CD14-positive monocyte (primary cell): ENCODE data around the gene ADAMTSL3. TPM values are rescaled to one million over a fixed set of nuclear protein-coding genes. Genes with fewer than 3 reads are reported as not detected.

Source experiments
- DNase-seq, 3 donors: peaks; one replicate each; pipeline ENCODE4 v3.0.0-alpha.2; 2011 to 2022
- H2AFZ ChIP-seq: 2 replicates; pipeline ENCODE4 v1.6.0; 2012; ENCODE audit warnings: mild to moderate bottlenecking, low read depth, low read length, inconsistent platforms; ENCODE audit not compliant: insufficient read depth, poor library complexity, severe bottlenecking
- H3K27ac ChIP-seq, 2 donors: 1 replicate in 1 of 2; 2 replicates in 1 of 2; pipeline ENCODE4 v1.5.1; 2012 to 2013; ENCODE audit warnings: low read length in 2 of 2, control low read depth in 1 of 2, inconsistent platforms in 1 of 2, low read depth in 1 of 2, mild to moderate bottlenecking in 1 of 2
- H3K27me3 ChIP-seq, 2 donors: one replicate each; pipeline versions ENCODE4 v1.6.0 to v1.6.1; 2011 to 2013; ENCODE audit warnings: low read length in 2 of 2; ENCODE audit not compliant: control insufficient read depth in 2 of 2, insufficient read depth in 2 of 2
- H3K36me3 ChIP-seq, 2 donors: replicated peaks in 1 of 2; 1 replicate in 1 of 2; 2 replicates in 1 of 2; pipeline versions ENCODE4 v1.5.1 to v1.6.1; 2012 to 2013; ENCODE audit warnings: low read length in 2 of 2, control low read depth in 1 of 2, inconsistent platforms in 1 of 2, mild to moderate bottlenecking in 1 of 2; ENCODE audit not compliant: insufficient read depth in 2 of 2, control insufficient read depth in 1 of 2
- H3K4me1 ChIP-seq, 2 donors: 1 replicate in 1 of 2; 2 replicates in 1 of 2; pipeline versions ENCODE4 v1.5.1 to v1.6.1; 2012 to 2013; ENCODE audit warnings: low read length in 2 of 2, control low read depth in 1 of 2, inconsistent platforms in 1 of 2, mild to moderate bottlenecking in 1 of 2, moderate library complexity in 1 of 2; ENCODE audit not compliant: insufficient read depth in 2 of 2, control insufficient read depth in 1 of 2
- H3K4me2 ChIP-seq: replicated peaks from 2 replicates; pipeline ENCODE3; 2012; ENCODE audit warnings: low read length, moderate library complexity, mild to moderate bottlenecking; ENCODE audit not compliant: poor library complexity, severe bottlenecking; ENCODE audit errors: extremely low read depth
- H3K4me3 ChIP-seq, 3 experiments: fragments of 200-600 bp in 1 of 3; sonication (generic) in 1 of 3; replicated peaks in 1 of 3; 1 replicate in 2 of 3; 2 replicates in 1 of 3; pipeline ENCODE4 v1.5.1; 2011 to 2013; ENCODE audit warnings: low read length in 3 of 3, mild to moderate bottlenecking in 3 of 3, control low read depth in 2 of 3, low read depth in 2 of 3, inconsistent platforms in 1 of 3, moderate library complexity in 1 of 3
- H3K79me2 ChIP-seq: 2 replicates; pipeline ENCODE4 v1.6.0; 2012; ENCODE audit warnings: mild to moderate bottlenecking, control low read depth, inconsistent platforms, low read length, moderate library complexity; ENCODE audit not compliant: insufficient read depth
- H3K9ac ChIP-seq: 2 replicates; pipeline ENCODE4 v1.6.0; 2017; ENCODE audit warnings: low read length, mild to moderate bottlenecking; ENCODE audit not compliant: insufficient read depth, poor library complexity, severe bottlenecking
- H3K9me3 ChIP-seq, 2 donors: replicated peaks in 1 of 2; 1 replicate in 1 of 2; 2 replicates in 1 of 2; pipeline versions ENCODE4 v1.5.1 to v1.6.1; 2012 to 2013; ENCODE audit warnings: low read length in 2 of 2, control low read depth in 1 of 2; ENCODE audit not compliant: control insufficient read depth in 1 of 2, insufficient read depth in 1 of 2
- H4K20me1 ChIP-seq: 2 replicates; pipeline ENCODE4 v1.6.0; 2012; ENCODE audit warnings: mild to moderate bottlenecking, low read length, control low read depth, moderate library complexity; ENCODE audit not compliant: insufficient read depth
- H3K27ac Mint-ChIP-seq, 7 donors: one replicate each; pipeline ENCODE4 v1.8.0; 2020; ENCODE audit warnings: mild to moderate bottlenecking in 7 of 7, mixed read lengths in 7 of 7, moderate library complexity in 6 of 7, inconsistent platforms in 2 of 7
- H3K27me3 Mint-ChIP-seq, 3 donors: one replicate each; pipeline ENCODE4 v1.8.0; 2021 to 2022; ENCODE audit warnings: low read depth in 3 of 3, mild to moderate bottlenecking in 3 of 3, mixed read lengths in 3 of 3, moderate library complexity in 3 of 3, inconsistent platforms in 1 of 3
- H3K36me3 Mint-ChIP-seq, 2 donors: one replicate each; pipeline ENCODE4 v1.8.0; 2020; ENCODE audit warnings: mixed read lengths in 2 of 2, inconsistent platforms in 1 of 2, mild to moderate bottlenecking in 1 of 2
- H3K4me1 Mint-ChIP-seq: one replicate; pipeline ENCODE4 v1.8.0; 2020; ENCODE audit warnings: mild to moderate bottlenecking, mixed read lengths
- H3K4me3 Mint-ChIP-seq, 2 donors: one replicate each; pipeline ENCODE4 v1.8.0; 2020; ENCODE audit warnings: mild to moderate bottlenecking in 2 of 2, mixed read lengths in 2 of 2, moderate library complexity in 1 of 2
- H3K9me3 Mint-ChIP-seq, 7 donors: one replicate each; pipeline ENCODE4 v1.8.0; 2020 to 2022; ENCODE audit warnings: mixed read lengths in 7 of 7, mild to moderate bottlenecking in 6 of 7, moderate library complexity in 6 of 7, inconsistent platforms in 2 of 7
- CTCF ChIP-seq: fragments of 200-600 bp; IDR thresholded peaks from one replicate; pipeline ENCODE4 v1.8.0; 2022; ENCODE audit warnings: antibody characterized with exemption, mild to moderate bottlenecking
- WGBS: methylation state at CpG from one replicate; pipeline ENCODE4 v1.1.5; 2013; ENCODE audit warnings: missing lambda C conversion rate; ENCODE audit not compliant: insufficient coverage; 5-methylcytosine and 5-hydroxymethylcytosine counted together
- intact Hi-C, 2 donors: fragments of 100-400 bp; cut with micrococcal nuclease; formaldehyde crosslinking; loops; one replicate each; pipeline versions ENCODE4 v1.15.0 to v1.15.1; 2023
- polyA plus RNA-seq, 3 donors: library from polyadenylated mRNA; depleted of rRNA in 1 of 3; unstranded in 2 of 3; stranded (reverse) in 1 of 3; fragments of 300-500 nt in 2 of 3; fragments of >200 nt in 1 of 3; fragmentation: Illumina TruSeq in 2 of 3; gene quantifications; 1 replicate in 2 of 3; 2 replicates in 1 of 3; pipeline ENCODE4 v1.2.3, GENCODE V29; 2012 to 2021

Gene ADAMTSL3
- polyA plus RNA-seq, 3 donors, result not detected

GRCh38 chr15:83698294-83698693, 44.4 kb downstream of the ADAMTSL3 start:
- no peak overlapping the region for H3K4me3 Mint-ChIP-seq
- H3K27ac Mint-ChIP-seq, result no peak overlapping the region
- Histone ChIP-seq H3K4me1 (no peaks in the 10 kb centered on the region), H3K9ac (no peak overlapping the region), H4K20me1 (no peaks in the 10 kb centered on the region), H3K27me3 (no peaks in the 10 kb centered on the region), H3K9me3 (no peaks in the 10 kb centered on the region), H3K27ac (no peak overlapping the region), H3K36me3 (no peaks in the 10 kb centered on the region), H3K4me2 (no peak overlapping the region), H3K79me2 (no peaks in the 10 kb centered on the region), H3K4me3 (no peak overlapping the region), H2AFZ (no peak overlapping the region)
- WGBS, result 100% methylated on average over 3 of the region's 3 CpGs
- no peaks in the 10 kb centered on the region for H3K36me3 Mint-ChIP-seq
- intact Hi-C loops, result no loop called here
- peaks cover 1 to 11% (median 7%) of the 10 kb centered on the region in 7 donors for H3K9me3 Mint-ChIP-seq
- no peaks in the 10 kb centered on the region for H3K4me1 Mint-ChIP-seq
- H3K27me3 Mint-ChIP-seq, result peaks cover 0 to 4% (median 0%) of the 10 kb centered on the region in 3 donors
- TF ChIP-seq CTCF, result no peak
- DNase-seq, result no peak

DNA sequence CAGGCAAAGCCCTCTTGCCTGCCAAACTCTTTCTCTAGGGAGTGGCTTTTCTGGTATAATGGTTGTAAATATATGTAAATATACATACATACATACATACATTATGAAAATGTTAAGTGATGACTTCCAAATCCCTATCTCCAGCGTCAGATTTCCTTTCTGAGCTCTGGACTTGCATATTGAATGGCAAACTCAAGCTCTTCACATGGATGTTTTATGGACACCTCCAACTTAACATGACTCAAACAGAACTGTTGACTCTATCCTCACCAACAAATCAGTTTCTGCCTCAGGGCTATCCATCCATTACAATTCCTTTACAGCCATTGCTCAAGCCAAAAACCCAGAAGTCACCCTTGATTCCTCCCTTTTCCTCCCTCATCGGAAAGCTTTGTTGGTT, 45.1 kb downstream of the ADAMTSL3 start:
- H2AFZ ChIP-seq, result no peak overlapping the region
- Mint-ChIP-seq H3K9me3 (peaks cover 1 to 11% (median 7%) of the 10 kb centered on the region in 7 donors), H3K27ac (no peak overlapping the region), H3K27me3 (peaks cover 0 to 5% (median 0%) of the 10 kb centered on the region in 3 donors), H3K4me3 (no peak overlapping the region), H3K36me3 (no peaks in the 10 kb centered on the region), H3K4me1 (no peaks in the 10 kb centered on the region)
- no peak overlapping the region for H3K4me3 ChIP-seq
- H3K9ac ChIP-seq, result no peak overlapping the region
- no peaks in the 10 kb centered on the region for H3K36me3 ChIP-seq
- no peaks in the 10 kb centered on the region for H3K4me1 ChIP-seq
- 11% methylated on average over 1 of the region's 2 CpGs for WGBS
- DNase-seq, result no peak
- H3K27ac ChIP-seq, result no peak overlapping the region
- no peaks in the 10 kb centered on the region for H4K20me1 ChIP-seq
- intact Hi-C loops, result no loop called here
- no peak overlapping the region for H3K4me2 ChIP-seq
- H3K27me3 ChIP-seq, result no peaks in the 10 kb centered on the region
- H3K9me3 ChIP-seq, result no peaks in the 10 kb centered on the region
- TF ChIP-seq CTCF, result no peak
- H3K79me2 ChIP-seq, result no peaks in the 10 kb centered on the region
